A549 (cell line): ENCODE data around the gene LLPH. TPM values are rescaled to one million over a fixed set of nuclear protein-coding genes. Genes with fewer than 3 reads are reported as not detected.

Experiments used
- ATAC-seq, 2 experiments: fragments of 200-7000 bp in 1 of 2; fragments of >200 bp in 1 of 2; cut with Nextera tagmentation in 1 of 2; cut with Tn5 transposase in 1 of 2; 3 replicates each; pipeline versions ENCODE4 v1.8.0 to v1.9.1; 2018 to 2020; ENCODE audit warnings: mild to moderate bottlenecking in 1 of 2, moderate library complexity in 1 of 2
- CTCF ChIA-PET: fragments of 300-600 bp; sonication (Branson Sonifier 250); formaldehyde crosslinking; extraction: SDS; loops from one replicate; lab custom pipeline; 2021; ENCODE audit warnings: antibody characterized with exemption, inconsistent platforms; lab: Yijun Ruan, JAX
- POLR2A ChIA-PET: fragments of 350-600 bp; formaldehyde crosslinking; extraction: SDS; loops from one replicate; lab custom pipeline; 2021; ENCODE audit warnings: antibody characterized with exemption, inconsistent platforms; lab: Yijun Ruan, JAX
- DNase-seq, 2 experiments: peaks; one replicate each; pipeline versions ENCODE4 v3.0.0 to v3.0.0-alpha.2; 2011 to 2016; ENCODE audit warnings: low read depth in 1 of 2, low spot score in 1 of 2
- FAIRE-seq: peaks from 2 replicates; lab custom pipeline; 2011; peaks lifted over from hg19 to GRCh38; lab: Jason Lieb, UNC
- H3K27ac ChIP-seq, 2 experiments: fragments of >200 bp; sonication (Bioruptor Twin); formaldehyde crosslinking; 3 replicates each; pipeline ENCODE4 v1.5.1; 2016 to 2017
- H3K4me1 ChIP-seq: fragments of >200 bp; sonication (Bioruptor Twin); formaldehyde crosslinking; 3 replicates; pipeline ENCODE4 v1.6.1; 2016
- H3K4me2 ChIP-seq: fragments of >200 bp; sonication (Bioruptor Twin); formaldehyde crosslinking; 3 replicates; pipeline ENCODE4 v1.6.1; 2016
- H3K4me3 ChIP-seq: fragments of >200 bp; sonication (Bioruptor Twin); formaldehyde crosslinking; 3 replicates; pipeline ENCODE4 v1.5.1; 2016
- H3K9me3 ChIP-seq: fragments of >200 bp; sonication (Bioruptor Twin); formaldehyde crosslinking; 3 replicates; pipeline ENCODE4 v1.6.1; 2016
- BHLHE40 ChIP-seq: IDR thresholded peaks from 2 replicates; pipeline ENCODE4 v1.6.1; 2012; ENCODE audit warnings: low read depth, low read length, inconsistent platforms
- CHD4 ChIP-seq: fragments of 200-600 bp; sonication (generic); IDR thresholded peaks from 2 replicates; pipeline ENCODE4 v1.6.1; 2016; ENCODE audit warnings: antibody characterized with exemption, mild to moderate bottlenecking, borderline replicate concordance
- ESRRA ChIP-seq: fragments of 150-350 bp; IDR thresholded peaks from 2 replicates; pipeline ENCODE4 v1.6.1; 2014; ENCODE audit warnings: mild to moderate bottlenecking, low read length, borderline replicate concordance
- FOSL2 ChIP-seq, 2 experiments: fragments of 450-650 bp in 1 of 2; fragments of >200 bp in 1 of 2; sonication (Bioruptor Twin) in 1 of 2; formaldehyde crosslinking; IDR thresholded peaks; 2 replicates each; pipeline versions ENCODE4 v1.5.0 to v1.6.1; 2016 to 2020; ENCODE audit warnings: mild to moderate bottlenecking in 1 of 2, moderate library complexity in 1 of 2
- HDAC2 ChIP-seq: fragments of 200-600 bp; sonication (generic); IDR thresholded peaks from 2 replicates; pipeline ENCODE4 v1.6.1; 2016
- HOXA7 ChIP-seq: fragments of 250-450 bp; sonication (Bioruptor Pico); IDR thresholded peaks from 2 replicates; pipeline ENCODE4 v1.5.0; 2020; ENCODE audit warnings: mild to moderate bottlenecking, moderate library complexity
- HOXB13 ChIP-seq: fragments of 250-450 bp; sonication (Bioruptor Pico); IDR thresholded peaks from 2 replicates; pipeline ENCODE4 v1.5.0; 2020; ENCODE audit warnings: low read depth, mild to moderate bottlenecking, moderate library complexity
- KDM1A ChIP-seq: fragments of 200-600 bp; sonication (generic); IDR thresholded peaks from 2 replicates; pipeline ENCODE4 v1.6.1; 2016; ENCODE audit warnings: low read depth, mild to moderate bottlenecking
- KDM5A ChIP-seq: fragments of 200-600 bp; sonication (generic); IDR thresholded peaks from 2 replicates; pipeline ENCODE4 v1.6.1; 2016; ENCODE audit warnings: antibody characterized with exemption, mild to moderate bottlenecking
- MAX ChIP-seq: IDR thresholded peaks from 2 replicates; pipeline ENCODE4 v1.6.1; 2012
- MYC ChIP-seq: IDR thresholded peaks from 2 replicates; pipeline ENCODE4 v1.6.1; 2012; ENCODE audit warnings: mild to moderate bottlenecking, inconsistent platforms, low read length, improper control_type of control experiment, borderline replicate concordance
- NPAS2 ChIP-seq: fragments of 250-450 bp; sonication (Bioruptor Pico); IDR thresholded peaks from 2 replicates; pipeline ENCODE4 v1.8.0; 2022; ENCODE audit warnings: mild to moderate bottlenecking, moderate library complexity, borderline replicate concordance
- NR3C1 ChIP-seq: fragments of >200 bp; sonication (Bioruptor Twin); formaldehyde crosslinking; IDR thresholded peaks from 3 replicates; pipeline ENCODE4 v1.6.1; 2017
- POLR2A ChIP-seq: IDR thresholded peaks from 2 replicates; pipeline ENCODE4 v1.6.1; 2012; ENCODE audit warnings: mild to moderate bottlenecking, low read length
- POLR2AphosphoS2 ChIP-seq: conservative IDR thresholded peaks from 2 replicates; pipeline ENCODE4 v1.6.1; 2012; ENCODE audit warnings: low read length, improper control_type of control experiment, inconsistent platforms
- RAD21 ChIP-seq, 2 experiments: fragments of >200 bp in 1 of 2; sonication (Bioruptor Twin) in 1 of 2; formaldehyde crosslinking in 1 of 2; IDR thresholded peaks in 1 of 2; conservative IDR thresholded peaks in 1 of 2; 2 replicates in 1 of 2; 3 replicates in 1 of 2; pipeline ENCODE4 v1.6.1; 2012 to 2018; ENCODE audit warnings: inconsistent platforms in 1 of 2
- RARB ChIP-seq: fragments of 250-450 bp; sonication (Bioruptor Pico); IDR thresholded peaks from 2 replicates; pipeline ENCODE4 v1.8.0; 2021; ENCODE audit warnings: mild to moderate bottlenecking, moderate library complexity
- RCOR1 ChIP-seq: fragments of 150-350 bp; IDR thresholded peaks from 2 replicates; pipeline ENCODE4 v1.6.1; 2014; ENCODE audit warnings: antibody characterized with exemption, low read length, low read depth
- RFX5 ChIP-seq: fragments of 450-650 bp; IDR thresholded peaks from 2 replicates; pipeline ENCODE4 v1.7.1; 2014; ENCODE audit warnings: antibody characterized with exemption, mild to moderate bottlenecking, moderate library complexity
- ZNF302 ChIP-seq: fragments of 250-450 bp; sonication (Bioruptor Pico); IDR thresholded peaks from 2 replicates; pipeline ENCODE4 v1.9.0; 2021; ENCODE audit warnings: inconsistent platforms, mild to moderate bottlenecking, moderate library complexity
- WGBS: methylation state at CpG from one replicate; pipeline ENCODE4 v1.1.6; 2017; ENCODE audit errors: missing lambda C conversion rate; 5-methylcytosine and 5-hydroxymethylcytosine counted together
- polyA plus RNA-seq, 4 experiments: library from polyadenylated mRNA; depleted of rRNA in 3 of 4; stranded (reverse); fragments of >200 nt; fragmentation: RNase III in 1 of 4; extraction: RNeasy Plus Mini Kit Qiagen cat#74134 plus additional on column Dnase treatment in 1 of 4; gene quantifications; 2 replicates in 3 of 4; 3 replicates in 1 of 4; pipeline ENCODE4 v1.2.3, GENCODE V29; 2011 to 2017
- TF ChIP-seq, protein P1 (sequence below): IDR thresholded peaks from 2 replicates; pipeline ENCODE4 v1.6.1; 2012; ENCODE audit warnings: low read depth, borderline replicate concordance

Gene LLPH
- polyA plus RNA-seq, 2 of the 4 experiments (the other 2 are of a cell fraction) = 32.4 to 54.5 TPM

DNA sequence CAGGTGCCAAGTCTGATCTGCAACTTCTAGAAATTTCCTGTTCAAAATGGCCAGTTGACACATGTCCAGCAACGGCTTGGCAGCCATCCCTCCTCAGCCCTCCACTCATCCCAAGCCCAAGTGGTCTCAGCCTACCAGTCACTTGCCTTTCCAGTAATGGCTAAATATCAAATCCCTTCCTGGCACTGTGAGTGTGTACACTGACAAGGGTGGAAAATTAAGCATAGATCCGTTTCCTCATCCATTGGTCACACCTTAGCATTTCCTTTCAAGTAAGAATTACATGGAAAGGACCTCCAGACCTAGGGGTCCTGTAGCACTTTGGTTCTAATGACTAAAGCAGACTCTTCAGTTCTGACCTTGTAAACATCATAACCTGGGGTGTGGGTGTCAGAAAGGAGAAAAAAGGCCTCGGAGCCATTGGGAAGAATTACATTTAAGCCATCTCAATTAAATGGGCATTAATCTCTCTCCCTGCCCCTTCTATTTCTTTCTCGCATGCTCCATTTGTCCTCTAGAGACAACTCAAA, 15.4 kb downstream of the LLPH start:
- FAIRE-seq (no peak), ATAC-seq (no peak)
- Histone ChIP-seq H3K27ac (no peak overlapping the region), H3K4me2 (no peak overlapping the region), H3K9me3 (no peaks in the 10 kb centered on the region), H3K4me1 (no peaks in the 10 kb centered on the region), H3K4me3 (no peak overlapping the region)
- POLR2A ChIA-PET = no interaction called here
- CTCF ChIA-PET = interaction anchor here (7.2 kb wide), 1 partner anchor 8 kb away, joined by 43 read pairs; no protein-coding TSS in a partner anchor
- 70% methylated on average over 4 of the region's 4 CpGs for WGBS
- TF ChIP-seq MYC = no peak
- no peak for TF ChIP-seq ZNF302
- no peak for TF ChIP-seq RFX5
- no peak for TF ChIP-seq HOXA7
- TF ChIP-seq ESRRA = no peak
- TF ChIP-seq RAD21 (conservative IDR thresholded peaks at IDR 0.05 in 1 of 2, IDR thresholded peaks at IDR 0.05 in 1 of 2) = no peak
- no peak for TF ChIP-seq NPAS2 (CRISPR knock-in tag)
- no peak for TF ChIP-seq RCOR1
- no peak for TF ChIP-seq KDM5A
- TF ChIP-seq BHLHE40 = no peak
- TF ChIP-seq, all 56 proteins: peak for 0
- no peak for DNase-seq

- H3K9me3 ChIP-seq = no peaks in the 10 kb centered on the region
- WGBS = 95% methylated on average over 1 of the region's 1 CpG
- no peak overlapping the region for H3K27ac ChIP-seq
- POLR2A ChIA-PET = no interaction called here
- no peak for TF ChIP-seq HOXA7
- TF ChIP-seq POLR2A = no peak
- TF ChIP-seq RARB (CRISPR knock-in tag) = no peak
- TF ChIP-seq MAX = no peak
- TF ChIP-seq KDM1A = no peak
- no peak for TF ChIP-seq MYC
- ATAC-seq (no peak), FAIRE-seq (peak; percentile 49), DNase-seq (no peak)
- CTCF ChIA-PET = interaction anchor here (1.7 kb wide), 1 partner anchor 581 kb away, joined by 3 read pairs; no protein-coding TSS in a partner anchor
- H3K4me3 ChIP-seq = no peak overlapping the region
- no peaks in the 10 kb centered on the region for H3K4me1 ChIP-seq
- no peak overlapping the region for H3K4me2 ChIP-seq
These were observed 17.1 kb downstream of the LLPH start for GRCh38 chr12:66113471-66113870.

DNA sequence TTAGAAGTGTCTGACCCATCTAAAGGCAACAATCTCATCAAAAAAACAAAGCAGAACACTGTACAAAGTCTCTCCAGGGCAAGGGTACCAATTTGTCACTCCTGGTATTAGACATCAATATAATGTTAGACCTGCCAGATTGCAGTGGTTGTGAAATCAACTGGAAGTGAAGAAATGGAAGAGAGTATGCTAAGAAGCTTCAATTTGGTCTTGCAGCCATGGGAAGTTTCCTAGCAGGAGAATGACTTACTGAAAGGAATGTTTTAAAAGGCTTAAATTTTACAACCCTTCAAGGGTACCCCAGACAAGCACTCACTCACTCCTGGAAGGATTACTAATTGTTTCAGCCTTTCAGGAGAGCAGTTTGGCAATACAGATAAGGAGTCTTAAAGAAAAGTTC, 18.9 kb downstream of the LLPH start:
- no peak overlapping the region for H3K4me2 ChIP-seq
- no peaks in the 10 kb centered on the region for H3K9me3 ChIP-seq
- ChIA-PET POLR2A (no interaction called here), CTCF (no interaction called here)
- no peak overlapping the region for H3K27ac ChIP-seq
- H3K4me3 ChIP-seq = no peak overlapping the region
- no peak for TF ChIP-seq HOXB13 (CRISPR knock-in tag)
- no peak for TF ChIP-seq FOSL2 (IDR thresholded peaks at IDR 0.05)
- no peak for TF ChIP-seq FOSL2 (CRISPR knock-in tag; IDR thresholded peaks at IDR 0.05)
- TF ChIP-seq, protein P1, sequence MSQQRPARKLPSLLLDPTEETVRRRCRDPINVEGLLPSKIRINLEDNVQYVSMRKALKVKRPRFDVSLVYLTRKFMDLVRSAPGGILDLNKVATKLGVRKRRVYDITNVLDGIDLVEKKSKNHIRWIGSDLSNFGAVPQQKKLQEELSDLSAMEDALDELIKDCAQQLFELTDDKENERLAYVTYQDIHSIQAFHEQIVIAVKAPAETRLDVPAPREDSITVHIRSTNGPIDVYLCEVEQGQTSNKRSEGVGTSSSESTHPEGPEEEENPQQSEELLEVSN = no peak
- no peak for TF ChIP-seq NR3C1
- no peak for TF ChIP-seq HDAC2
- H3K4me1 ChIP-seq = no peaks in the 10 kb centered on the region
- no peak for ATAC-seq
- no peak for FAIRE-seq
- DNase-seq = no peak

GRCh38 chr12:66109056-66109455, 21.5 kb downstream of the LLPH start:
- ChIA-PET CTCF (interaction anchor here (1.9 to 3.4 kb wide), 2 partner anchors 10 to 1218 kb away, joined by 9 to 43 read pairs; no protein-coding TSS in a partner anchor), POLR2A (no interaction called here)
- no peaks in the 10 kb centered on the region for H3K4me1 ChIP-seq
- DNase-seq (no peak), FAIRE-seq (no peak), ATAC-seq (no peak)
- 42% methylated on average over 4 of the region's 4 CpGs for WGBS
- no peak overlapping the region for H3K4me2 ChIP-seq
- H3K4me3 ChIP-seq = no peak overlapping the region
- no peak overlapping the region for H3K27ac ChIP-seq
- H3K9me3 ChIP-seq = no peaks in the 10 kb centered on the region
- TF ChIP-seq CHD4 (no peak), POLR2AphosphoS2 (no peak), ESRRA (no peak), POLR2A (no peak)
